Pulmonary artery endothelial cell (primary cell): ENCODE measurements around the gene ITGA2B. TPM values are rescaled to one million over a fixed set of nuclear protein-coding genes. Genes with fewer than 3 reads are reported as not detected.
A peak's percentile ranks its signal among the peaks of the same experiment; 100 is the strongest.
"Not testable (repeated sequence)": the region's sequence is repeated elsewhere in the genome, so short reads cannot be mapped to it uniquely, and the experiment has no call there.

ENCODE experiments used
- DNase-seq: peaks from one replicate; pipeline ENCODE4 v3.0.0-alpha.2; 2011; ENCODE audit warnings: low read depth, low spot score
- total RNA-seq: library from RNA; depleted of rRNA; stranded (reverse); fragments of >200 nt; gene quantifications from 2 replicates; pipeline ENCODE4 v1.2.3, GENCODE V29; 2014

The ITGA2B gene
- total RNA-seq, 1 donor from 2014 or later: 0.13 TPM

- DNase-seq: no peak
Measured at GRCh38 chr17:44333371-44333770, 56.1 kb downstream of the ITGA2B start.

DNA sequence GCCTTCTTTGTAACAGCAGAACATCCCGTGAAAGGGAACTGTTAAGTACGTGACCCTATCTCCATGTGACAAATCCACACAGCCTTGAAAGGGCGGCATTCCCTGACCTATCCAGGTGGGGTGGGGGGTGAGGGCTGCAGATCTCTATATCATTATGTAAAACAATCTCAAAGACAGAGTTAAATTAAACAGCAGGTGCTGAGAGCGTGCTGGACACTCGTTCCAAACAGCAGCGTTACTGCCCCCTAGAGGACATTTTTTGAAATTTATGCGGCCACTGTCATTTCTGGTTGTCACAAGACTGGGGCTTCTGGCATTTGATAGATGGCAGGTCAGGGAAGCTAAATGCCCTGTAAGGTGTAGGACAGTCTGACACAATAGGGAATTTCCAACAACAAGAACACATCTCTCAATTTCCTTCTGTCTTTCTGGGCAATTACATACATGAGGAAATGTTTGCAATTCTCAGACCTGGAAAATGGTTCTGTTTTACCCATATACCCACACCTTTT is 58.1 kb downstream of the ITGA2B start:
- DNase-seq: no peak

DNA sequence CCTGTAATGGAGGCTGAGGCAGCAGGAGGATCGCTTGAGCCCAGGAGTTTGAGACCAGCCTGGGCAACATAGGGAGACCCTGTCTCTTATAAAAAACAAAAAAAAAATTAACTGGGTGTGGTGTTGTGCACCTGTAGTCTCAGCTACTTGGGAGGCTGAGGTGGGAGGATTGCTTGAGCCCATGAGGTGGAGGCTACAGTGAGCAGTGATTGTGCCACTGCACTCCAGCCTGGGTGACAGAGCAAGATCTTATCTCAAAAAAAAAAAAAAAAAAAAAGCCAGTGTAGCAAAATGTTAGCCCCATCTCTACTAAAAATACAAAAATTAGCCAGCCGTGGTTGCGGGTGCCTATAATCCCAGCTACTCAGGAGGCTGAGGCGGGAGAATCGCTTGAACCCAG is 59.2 kb downstream of the ITGA2B start:
- not testable (repeated sequence) for DNase-seq

- not testable (repeated sequence) for DNase-seq
Measured at GRCh38 chr17:44329516-44329915, 59.9 kb downstream of the ITGA2B start.

DNA sequence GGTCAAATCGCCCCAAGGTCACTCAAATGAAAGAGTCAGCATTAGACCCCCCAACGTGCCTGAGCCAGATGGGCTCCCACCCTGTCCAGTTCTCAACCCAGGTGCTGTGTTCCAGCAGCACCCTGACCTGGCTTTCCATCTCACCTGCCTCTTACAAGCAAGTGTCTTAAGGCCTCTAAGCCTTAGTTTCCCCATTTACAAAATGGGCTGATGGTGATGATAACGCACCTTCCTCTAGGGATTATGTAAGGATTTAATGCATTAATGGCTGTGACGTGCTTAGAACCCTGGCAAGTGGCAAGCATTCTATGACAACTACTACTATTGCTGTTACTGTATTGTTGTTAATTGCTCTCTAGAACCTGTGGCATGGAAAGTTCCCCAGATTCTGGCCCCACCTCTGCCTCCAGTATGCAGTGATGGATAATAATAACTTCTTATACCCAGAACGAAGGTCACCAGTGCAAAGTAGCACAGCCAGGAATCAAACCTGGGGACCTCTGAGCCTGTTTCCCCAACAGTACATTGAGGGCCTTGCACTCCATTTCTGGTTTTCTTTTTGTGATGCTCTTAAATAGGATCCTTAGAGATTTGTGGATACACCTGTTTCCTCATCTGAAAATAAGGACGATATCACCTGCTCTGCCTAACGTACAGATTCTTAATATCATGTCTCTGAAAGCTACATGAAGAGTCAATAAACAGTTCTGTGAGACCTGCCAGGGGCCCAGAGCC is 61.6 kb downstream of the ITGA2B start:
- DNase-seq: no peak

DNA sequence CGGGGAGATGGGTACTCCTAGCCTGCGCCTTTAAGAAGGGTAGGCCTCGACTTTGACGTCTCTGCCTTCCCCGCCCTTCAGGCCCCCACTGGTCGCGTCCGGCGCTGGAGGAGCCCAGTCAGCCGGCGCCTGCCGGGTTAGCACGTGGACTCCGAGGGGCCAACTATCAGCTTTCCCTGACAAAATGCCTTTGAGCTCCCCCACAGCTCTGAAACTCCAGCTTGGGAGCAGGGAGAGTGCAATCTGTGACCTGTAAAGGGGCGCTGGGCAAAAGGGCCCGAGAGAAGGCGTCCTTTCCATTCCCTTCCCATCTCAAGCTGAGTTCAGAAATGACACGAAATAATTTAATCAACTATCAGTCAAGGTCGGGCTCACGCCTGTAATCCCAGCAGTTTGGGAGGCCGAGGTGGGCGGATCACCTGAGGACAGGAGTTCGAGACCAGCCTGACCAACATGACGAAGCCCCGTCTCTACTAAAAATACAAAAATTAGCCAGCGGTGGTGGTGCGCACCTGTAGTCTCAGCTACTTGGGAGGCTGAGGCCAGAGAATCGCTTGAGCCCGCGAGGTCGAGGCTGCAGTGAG is 62.5 kb downstream of the ITGA2B start:
- peak; percentile 91 for DNase-seq

- peak; percentile 71 for DNase-seq
Measured at GRCh38 chr17:44324571-44325275, 64.7 kb downstream of the ITGA2B start, which contains the start of gene SLC25A39. SLC25A39 (minus strand) TSS chr17:44324823; CDS start chr17:44323562, 1,261 bp downstream.

GRCh38 chr17:44324092-44324570 is 65.3 kb downstream of the ITGA2B start:
- no peak for DNase-seq

DNA sequence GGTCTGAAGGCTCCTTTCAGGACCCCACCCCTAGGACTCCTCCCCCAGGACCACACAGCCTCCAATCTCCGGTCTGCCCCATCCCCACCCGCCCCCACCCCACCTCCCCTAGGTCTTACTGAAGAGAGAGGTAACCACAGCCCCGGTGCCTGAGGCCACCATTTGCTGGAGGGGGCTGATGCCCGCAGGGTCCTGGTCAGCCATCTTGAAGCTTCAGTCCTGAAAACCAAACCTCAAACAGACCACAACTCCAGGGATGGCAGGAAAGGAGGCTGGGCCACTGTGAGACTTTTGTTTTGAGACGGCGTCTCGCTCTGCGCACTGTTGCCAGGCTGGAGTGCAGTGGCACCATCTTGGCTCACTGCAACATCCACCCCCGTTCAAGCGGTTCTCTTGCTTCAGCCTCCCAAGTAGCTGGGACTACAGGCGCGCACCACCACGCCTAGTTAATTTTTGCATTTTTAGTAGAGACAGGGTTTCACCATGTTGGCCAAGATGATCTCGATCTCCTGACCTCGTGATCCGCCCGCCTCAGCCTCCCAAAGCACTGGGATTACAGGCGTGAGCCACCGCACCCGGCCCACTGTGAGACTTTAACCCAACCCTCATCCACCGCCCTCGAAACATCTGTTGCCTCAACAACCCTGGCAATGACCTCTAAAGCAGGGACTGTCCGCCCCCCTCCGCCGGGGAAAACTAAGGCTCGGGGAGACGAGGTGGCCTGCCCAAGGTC is 65.9 kb downstream of the ITGA2B start:
- no peak for DNase-seq

- DNase-seq: no peak
Measured at GRCh38 chr17:44322236-44322895, 67.1 kb downstream of the ITGA2B start.

Other genes starting within 250 kb of the ITGA2B start
- gene HROB, start 247.7 kb downstream of the ITGA2B start, total RNA-seq: 2.2 and 2.4 TPM in 2 replicates
- gene ASB16, start 218.9 kb downstream of the ITGA2B start, total RNA-seq: not detected in 2 replicates
- gene TMUB2, start 202.7 kb downstream of the ITGA2B start, total RNA-seq: 25.8 and 34.8 TPM in 2 replicates
- 41.1 and 50.1 TPM in 2 replicates for gene ATXN7L3, start 189.8 kb downstream of the ITGA2B start, total RNA-seq
- gene UBTF, start 170.0 kb downstream of the ITGA2B start, total RNA-seq: 52.5 and 67.6 TPM in 2 replicates
- gene SLC4A1, start 121.5 kb downstream of the ITGA2B start, total RNA-seq: not detected in 2 replicates
- gene RUNDC3A, start 81.0 kb downstream of the ITGA2B start, total RNA-seq: 0.07 and 0.21 TPM in 2 replicates
- 77.7 and 78.9 TPM in 2 replicates for gene SLC25A39, start 64.8 kb downstream of the ITGA2B start, total RNA-seq
- 288 and 362 TPM in 2 replicates for gene GRN, start 44.3 kb downstream of the ITGA2B start, total RNA-seq
- 3.7 and 6.1 TPM in 2 replicates for gene FAM171A2, start 25.8 kb downstream of the ITGA2B start, total RNA-seq
- 11.0 and 12.7 TPM in 2 replicates for gene GPATCH8, start 113.8 kb upstream of the ITGA2B start, total RNA-seq
- gene FZD2, start 167.8 kb upstream of the ITGA2B start, total RNA-seq: 0.79 and 0.88 TPM in 2 replicates